HEK293 (cell line): ENCODE measurements around the gene KIZ.

ENCODE experiments used
- ELK4 ChIP-seq: IDR thresholded peaks from 2 replicates; pipeline ENCODE4 v1.6.1; 2011; ENCODE audit warnings: mild to moderate bottlenecking, low read depth, low read length, borderline replicate concordance
- ZFP3 ChIP-seq: fragments of 450-650 bp; formaldehyde crosslinking; IDR thresholded peaks from 2 replicates; pipeline ENCODE4 v1.5.1; 2016; ENCODE audit warnings: low read depth, missing biosample characterization, missing genetic modification characterization
- ZIC2 ChIP-seq: fragments of 450-650 bp; formaldehyde crosslinking; IDR thresholded peaks from 2 replicates; pipeline ENCODE4 v1.5.1; 2016; ENCODE audit warnings: missing biosample characterization, missing genetic modification characterization
- ZNF112 ChIP-seq: fragments of 450-650 bp; formaldehyde crosslinking; IDR thresholded peaks from 2 replicates; pipeline ENCODE4 v1.5.0; 2017; ENCODE audit warnings: missing biosample characterization, missing genetic modification characterization
- ZNF366 ChIP-seq: fragments of 450-650 bp; formaldehyde crosslinking; conservative IDR thresholded peaks from 2 replicates; pipeline ENCODE4 v1.5.1; 2016; ENCODE audit warnings: missing biosample characterization, missing genetic modification characterization
- TF ChIP-seq, protein P1 (sequence below): fragments of 450-650 bp; formaldehyde crosslinking; IDR thresholded peaks from 2 replicates; pipeline ENCODE4 v1.5.1; 2016; ENCODE audit warnings: missing biosample characterization, missing genetic modification characterization

DNA sequence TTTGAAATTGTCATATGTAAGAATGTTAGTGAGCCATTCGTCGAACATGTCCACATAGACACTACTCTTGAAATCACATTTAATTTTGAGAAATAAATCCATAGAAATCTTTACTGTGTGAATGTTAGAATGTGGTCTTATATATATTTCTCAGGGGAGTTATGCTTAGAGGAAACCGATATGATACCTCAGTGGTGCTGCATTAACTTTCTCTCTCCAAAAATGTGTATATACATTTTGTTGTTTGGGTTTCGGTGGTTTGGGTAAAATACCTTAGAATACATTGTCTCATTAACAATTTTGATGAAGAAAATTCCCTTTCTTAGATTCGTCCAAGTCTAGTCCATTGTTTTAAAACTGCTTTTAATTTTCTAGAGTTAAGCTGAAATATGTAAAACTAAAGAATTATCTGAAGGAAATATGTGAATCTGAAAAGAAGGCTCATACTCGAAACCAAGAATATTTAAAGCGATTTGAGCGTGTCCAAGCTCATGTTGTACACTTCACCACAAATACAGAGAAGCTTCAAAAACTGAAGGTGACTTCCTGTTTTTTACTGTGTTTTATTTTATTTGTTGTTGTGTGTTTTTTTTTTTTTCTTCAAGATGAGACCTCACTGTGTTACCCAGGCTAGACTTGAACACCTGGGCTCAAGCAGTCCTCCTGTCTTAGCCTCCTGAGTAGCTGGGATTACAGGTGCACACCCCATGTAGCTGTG lies 10.3 kb downstream of the KIZ start:
- TF ChIP-seq ZNF366 (no peak), ELK4 (no peak), ZNF112 (tag by site-specific recombination) (no peak), ZIC2 (tag by site-specific recombination) (no peak), ZFP3 (tag by site-specific recombination) (no peak)
- TF ChIP-seq, protein P1, sequence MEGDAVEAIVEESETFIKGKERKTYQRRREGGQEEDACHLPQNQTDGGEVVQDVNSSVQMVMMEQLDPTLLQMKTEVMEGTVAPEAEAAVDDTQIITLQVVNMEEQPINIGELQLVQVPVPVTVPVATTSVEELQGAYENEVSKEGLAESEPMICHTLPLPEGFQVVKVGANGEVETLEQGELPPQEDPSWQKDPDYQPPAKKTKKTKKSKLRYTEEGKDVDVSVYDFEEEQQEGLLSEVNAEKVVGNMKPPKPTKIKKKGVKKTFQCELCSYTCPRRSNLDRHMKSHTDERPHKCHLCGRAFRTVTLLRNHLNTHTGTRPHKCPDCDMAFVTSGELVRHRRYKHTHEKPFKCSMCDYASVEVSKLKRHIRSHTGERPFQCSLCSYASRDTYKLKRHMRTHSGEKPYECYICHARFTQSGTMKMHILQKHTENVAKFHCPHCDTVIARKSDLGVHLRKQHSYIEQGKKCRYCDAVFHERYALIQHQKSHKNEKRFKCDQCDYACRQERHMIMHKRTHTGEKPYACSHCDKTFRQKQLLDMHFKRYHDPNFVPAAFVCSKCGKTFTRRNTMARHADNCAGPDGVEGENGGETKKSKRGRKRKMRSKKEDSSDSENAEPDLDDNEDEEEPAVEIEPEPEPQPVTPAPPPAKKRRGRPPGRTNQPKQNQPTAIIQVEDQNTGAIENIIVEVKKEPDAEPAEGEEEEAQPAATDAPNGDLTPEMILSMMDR (tag by site-specific recombination), result no peak
